Measurements from ENCODE around the gene TNNT1.
A peak's percentile ranks its signal among the peaks of the same experiment; 100 is the strongest.
"Not testable (repeated sequence)": the region's sequence is repeated elsewhere in the genome, so short reads cannot be mapped to it uniquely, and the experiment has no call there.

The TNNT1 gene

DNA sequence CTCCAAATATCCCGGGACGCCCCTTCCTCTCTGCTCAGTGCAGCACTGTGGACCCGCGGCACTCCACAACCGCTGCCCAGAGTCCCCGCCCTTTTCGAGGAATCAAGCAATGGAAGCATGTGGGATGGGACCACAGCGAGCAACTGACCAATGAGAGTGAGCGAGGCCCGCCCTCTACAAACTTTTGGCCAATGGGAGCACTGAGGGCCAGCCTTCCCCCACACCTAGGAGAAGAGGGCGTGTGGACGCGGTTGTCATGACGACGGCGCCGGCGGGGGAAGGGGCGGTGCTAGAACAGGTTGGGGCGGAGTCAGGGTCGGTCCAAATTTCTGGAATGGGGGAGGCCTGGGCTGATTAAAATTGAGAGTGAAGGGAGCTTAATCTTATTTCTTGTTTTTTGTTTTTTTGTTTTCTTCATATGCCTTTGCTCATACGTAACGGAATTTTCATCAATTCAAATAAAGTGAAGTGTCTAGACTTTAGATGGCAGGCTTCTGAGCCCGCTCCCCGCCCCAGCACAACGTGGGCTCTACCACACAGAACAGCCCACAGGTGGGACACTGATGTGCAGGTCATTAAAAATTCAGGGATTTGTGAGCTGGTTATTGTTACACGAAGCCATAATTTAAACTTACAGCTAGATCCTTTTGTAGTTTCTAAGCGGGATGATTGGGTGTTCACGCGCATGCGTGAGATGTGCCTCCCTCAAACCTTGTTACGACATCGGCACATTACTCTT is 17.7 kb upstream of the TNNT1 start, which contains the start of gene DNAAF3:
Gene DNAAF3 (minus strand): TSS at position 84 of the 739 bp plus-strand sequence. CDS start 200 bp downstream, outside the sequence.
- peak; percentile 83 for DNase-seq

DNA sequence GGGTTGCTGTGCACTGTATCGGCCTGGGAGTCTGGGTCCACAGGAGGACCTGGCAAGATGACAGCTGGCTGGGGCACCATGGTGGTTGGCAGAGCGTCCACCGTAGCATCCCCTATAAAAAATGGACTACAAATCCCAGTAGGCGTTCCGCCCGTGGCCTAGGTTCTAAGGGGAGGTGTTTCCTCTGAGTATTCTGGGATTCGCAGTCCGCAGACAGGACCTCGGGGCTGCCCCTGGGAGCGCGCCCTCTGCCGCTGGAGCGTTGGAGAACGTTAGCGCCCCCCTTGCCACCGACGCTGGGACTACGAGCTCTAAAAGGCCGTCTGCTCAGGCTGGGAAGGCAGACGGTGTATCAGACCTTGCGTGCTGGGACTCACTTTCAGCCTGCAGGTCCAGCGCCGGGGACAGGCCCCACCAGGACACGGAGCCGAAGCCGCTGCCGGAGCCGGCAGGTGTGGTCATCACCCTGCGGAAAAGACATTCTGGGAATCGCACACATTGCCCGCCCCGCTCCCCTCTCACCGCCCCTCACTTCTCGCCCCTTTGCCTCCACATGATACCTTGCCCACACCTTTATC is 17.0 kb upstream of the TNNT1 start:
- DNase-seq, result peak; percentile 63

DNA sequence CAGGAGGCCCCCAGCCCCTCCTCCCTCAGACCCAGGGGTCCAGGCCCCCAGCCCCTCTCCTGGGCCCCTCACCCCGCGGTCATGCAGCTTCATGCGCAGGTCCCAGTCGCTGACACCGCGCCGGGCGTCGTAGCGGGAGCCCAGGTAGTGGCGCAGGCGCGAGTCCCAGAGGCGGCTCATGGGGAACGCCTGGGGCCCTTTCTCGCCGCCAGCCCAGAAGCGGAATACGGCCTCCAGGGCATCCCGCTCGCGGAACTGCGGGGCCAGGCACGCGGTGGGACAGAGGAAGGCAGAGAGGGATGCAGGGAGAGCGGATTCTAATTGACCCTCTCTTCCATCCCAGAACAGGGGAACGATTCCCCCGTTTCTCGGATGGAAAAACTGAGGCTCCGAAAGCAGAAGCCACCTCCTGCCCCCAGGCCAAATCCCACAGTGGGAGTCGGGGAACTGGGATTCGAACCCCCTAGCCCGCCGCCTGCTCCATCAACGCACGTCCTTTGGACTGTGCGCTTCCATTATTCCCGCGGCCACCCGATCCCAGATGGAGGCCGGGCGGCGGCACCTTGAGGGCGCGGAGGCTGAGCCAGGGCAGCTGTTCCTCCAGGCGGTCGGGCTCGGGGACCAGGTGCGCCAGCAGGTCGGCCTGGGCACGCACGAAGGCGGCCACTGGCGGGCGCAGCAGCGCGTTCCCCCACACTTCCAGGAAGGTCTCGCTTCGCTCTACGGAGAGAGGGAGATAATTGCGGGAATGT is 12.7 kb upstream of the TNNT1 start:
- no peak for DNase-seq

DNA sequence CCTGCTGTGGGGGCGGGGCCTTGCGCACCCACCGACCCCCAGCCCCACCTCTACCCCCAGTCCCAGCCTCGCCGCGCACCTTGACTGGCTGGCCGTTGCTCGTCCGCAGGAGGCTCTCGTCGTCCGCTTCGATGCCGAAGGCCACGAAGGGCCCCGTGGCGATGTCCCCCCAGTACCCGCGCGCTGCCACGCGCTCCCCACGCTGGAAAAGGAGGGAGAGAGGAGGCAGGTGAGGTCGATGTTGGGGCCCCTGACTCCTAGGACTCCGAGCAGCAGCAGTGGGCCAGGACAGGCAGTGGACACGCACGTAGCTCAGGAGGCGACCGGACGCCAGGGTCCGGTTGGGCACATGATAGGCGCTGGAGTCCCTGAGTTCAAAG is 12.0 kb upstream of the TNNT1 start:
- DNase-seq, result no peak

DNA sequence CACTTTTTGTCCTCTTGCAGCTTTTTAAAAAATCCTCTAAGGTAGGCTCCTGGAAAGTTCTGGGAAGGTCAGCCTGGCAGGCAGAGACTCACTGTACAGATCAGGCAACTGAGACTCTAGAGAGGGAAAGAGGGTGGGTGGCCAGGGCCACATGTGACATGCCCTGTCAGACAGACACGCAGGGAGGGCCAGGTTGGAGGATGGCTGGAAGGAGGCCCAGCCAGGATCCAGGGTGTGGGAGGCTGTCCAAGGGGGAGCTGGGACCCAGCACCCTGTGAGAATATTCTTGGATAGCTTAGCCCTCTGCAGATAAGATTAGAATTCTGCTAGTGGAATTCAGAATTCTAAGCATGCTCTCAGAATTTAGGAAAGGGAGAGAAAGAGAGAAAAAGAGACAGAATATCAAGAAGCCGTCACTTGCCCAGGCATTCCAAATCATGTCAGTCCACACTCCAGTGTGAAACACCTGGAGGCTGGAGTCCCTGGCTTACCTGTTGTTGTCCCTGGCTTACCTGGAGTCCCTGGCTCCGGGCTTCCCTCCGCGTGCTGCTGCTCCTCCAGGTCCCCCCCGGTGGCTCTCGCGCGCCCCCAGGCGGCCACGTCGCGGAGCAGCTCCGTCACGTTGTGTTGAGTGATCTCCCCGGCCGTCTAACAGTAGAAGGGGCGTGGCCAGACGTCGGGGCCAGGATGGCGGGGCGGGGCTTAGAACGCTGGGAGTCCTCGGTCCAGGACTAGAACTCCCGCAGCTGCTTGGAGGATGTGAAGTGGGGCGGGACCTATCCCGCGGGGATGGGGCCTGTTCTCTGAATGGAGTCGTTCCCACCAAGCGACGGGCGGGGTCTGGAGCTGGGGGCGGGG is 11.4 kb upstream of the TNNT1 start:
- peak; percentile 88 for DNase-seq

DNA sequence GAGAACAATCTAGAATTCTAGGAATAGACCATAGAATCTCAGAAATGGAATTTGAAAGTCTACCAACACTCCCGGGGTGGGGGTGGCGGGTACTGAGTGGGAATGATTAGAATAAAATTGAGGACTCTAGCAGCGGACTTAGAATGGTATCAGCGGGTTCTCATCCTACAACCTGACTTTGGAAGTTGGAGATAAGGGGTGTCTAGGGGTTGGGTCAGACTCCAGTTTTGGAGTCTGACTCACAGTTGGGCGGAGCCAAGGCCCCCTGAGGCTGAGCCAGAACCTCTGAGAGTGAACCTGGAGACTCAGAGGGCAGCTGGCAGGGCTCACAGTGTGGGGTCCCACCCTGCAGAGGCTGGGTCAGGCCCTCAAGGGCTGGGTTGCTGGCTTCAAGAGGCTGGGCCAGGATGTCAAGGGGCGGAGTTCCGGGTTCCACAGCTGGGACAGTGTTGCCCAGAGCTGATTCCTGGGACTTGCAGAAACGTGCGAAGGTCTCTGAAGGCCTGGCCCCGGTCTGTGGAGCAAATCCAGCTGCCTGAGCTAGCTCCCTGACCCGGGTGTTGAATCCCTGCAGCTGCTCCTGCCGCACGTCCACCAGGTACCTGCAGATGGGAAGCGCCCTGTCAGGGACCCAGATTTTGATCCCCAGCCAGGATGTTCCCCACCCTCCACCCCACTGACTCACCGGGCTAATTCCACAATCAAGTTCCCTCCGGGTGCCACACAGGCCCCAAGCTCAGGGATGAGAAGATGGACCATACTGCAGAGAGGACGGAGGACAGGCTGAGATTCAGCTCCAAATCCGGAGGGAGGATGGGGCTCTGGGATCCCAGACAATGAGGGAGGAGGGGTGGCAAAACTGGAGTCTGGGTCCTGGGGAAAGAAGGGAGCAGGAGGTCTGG is 10.1 kb upstream of the TNNT1 start:
- DNase-seq, result no peak

DNA sequence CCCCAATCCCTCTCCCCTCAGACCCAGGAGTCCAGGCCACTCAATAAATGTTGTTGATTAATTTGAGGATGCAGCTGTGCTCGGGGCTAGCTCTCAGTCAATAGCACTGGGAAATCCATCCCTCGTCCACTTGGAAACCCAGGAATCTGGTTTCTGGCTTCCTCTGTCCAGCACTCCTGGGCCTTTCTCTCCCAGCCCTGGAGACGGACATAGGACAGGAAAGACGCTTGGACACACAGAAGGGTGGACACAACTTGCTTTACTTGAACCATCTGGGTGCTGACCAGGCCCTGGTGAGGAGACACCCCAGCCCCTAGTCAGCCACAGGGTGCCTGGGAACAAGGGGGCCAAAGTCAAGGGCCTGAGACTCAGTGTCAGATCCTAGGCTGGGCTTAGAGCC is 9.4 kb upstream of the TNNT1 start:
- no peak for DNase-seq

DNA sequence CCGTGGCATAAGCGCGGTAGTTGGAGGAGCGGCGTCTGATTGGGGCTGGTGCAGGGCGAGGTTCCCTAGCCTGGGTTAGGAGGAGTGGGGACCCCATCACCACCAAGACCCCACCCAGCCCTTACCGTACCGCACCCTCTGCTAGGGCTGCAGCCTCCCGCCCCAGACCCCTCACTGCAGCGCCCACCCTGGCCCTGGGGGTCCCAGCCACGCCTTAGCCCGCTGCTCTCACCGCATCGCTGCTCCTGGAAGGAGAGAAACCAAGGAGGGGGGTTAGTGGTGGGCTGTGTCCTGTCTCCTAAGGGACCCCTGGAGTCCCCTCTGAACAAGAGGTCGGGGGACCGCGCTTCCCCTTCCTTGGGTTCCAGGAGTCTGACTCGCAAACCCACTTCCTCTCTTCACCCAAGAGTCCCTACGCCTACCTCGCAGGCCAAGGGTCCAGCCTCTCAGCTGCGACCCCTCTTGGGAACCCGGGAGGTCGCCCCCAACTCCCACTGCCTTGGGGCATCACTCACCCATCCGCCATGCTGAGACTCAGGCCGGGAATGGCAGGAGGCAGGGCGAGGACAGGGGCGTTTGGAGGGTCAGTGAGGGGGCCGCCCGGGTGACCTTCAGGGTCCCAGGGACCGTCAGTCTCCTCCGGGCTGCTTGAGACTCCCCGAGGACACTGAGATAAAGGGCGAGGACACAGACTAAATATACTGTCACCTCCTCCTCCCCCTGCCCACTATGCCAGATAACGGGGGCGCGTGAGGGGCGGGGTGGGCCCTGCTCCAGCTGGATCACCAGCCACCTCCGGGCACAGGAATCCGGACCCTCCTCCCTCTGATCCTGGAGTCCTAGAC is 8.3 kb upstream of the TNNT1 start, which contains the start of gene TNNI3:
Gene TNNI3 (minus strand): TSS at position 669 of the 845 bp plus-strand sequence. CDS start 143 bp downstream, at position 526.
- no peak for DNase-seq

DNA sequence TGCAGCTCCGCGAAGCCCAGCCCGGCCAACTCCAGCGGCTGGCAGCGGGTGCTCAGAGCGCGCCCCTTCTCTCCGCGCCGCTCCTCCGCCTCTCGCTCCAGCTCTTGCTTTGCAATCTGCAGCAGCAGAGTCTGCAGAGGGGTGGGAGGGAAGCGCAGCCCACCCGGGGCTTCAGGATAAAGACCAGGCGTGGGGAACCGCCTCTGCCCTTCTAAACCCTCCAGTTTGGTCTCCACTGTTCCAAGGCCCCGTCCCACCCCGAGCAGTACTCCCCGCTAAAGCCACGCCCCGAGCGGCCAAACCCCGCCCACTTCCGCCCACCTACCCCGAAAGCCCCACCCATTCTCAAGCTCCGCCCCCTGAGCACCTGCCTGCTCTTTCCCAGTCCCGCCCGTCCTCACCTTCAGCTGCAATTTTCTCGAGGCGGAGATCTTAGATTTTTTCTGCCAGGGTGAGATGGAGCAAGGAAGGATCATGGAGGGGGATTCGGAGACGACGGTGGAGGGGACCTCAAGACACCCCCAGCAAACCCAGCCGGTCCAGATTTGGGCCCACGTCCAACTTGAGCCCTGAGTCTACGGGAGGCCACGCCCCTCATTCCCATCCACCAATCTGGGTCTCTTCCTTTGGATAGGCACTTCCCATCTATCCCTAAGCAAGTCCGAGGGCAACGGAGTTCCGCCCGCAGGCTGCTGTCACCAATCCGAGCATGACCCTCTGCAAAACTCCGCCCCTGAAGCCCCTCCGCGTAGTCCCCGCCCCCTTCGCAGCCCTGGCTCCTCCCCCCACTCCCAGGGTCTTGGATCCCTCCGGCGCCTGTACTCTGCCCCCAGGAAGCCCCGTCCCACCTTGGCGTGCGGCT is 7.4 kb upstream of the TNNT1 start:
- DNase-seq, result peak; percentile 44

DNA sequence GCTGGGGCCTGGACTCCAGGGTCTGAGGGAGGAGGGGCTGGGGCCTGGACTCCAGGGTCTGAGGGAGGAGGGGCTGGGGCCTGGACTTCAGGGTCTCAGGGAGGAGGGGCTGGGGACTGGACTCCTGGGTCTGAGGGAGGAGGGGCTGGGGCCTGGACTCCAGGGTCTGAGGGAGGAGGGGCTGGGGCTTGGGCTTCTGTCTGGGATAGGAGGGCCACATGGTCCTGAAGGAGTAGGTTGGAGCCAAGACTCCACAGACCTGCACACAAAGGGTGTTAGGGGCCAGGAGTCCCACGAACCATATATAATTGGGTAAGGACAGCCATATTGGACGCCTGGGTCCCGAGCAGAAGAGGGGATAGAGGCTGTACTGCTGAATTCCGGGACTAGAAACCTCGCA is 6.8 kb upstream of the TNNT1 start:
- DNase-seq, result not testable (repeated sequence)

DNA sequence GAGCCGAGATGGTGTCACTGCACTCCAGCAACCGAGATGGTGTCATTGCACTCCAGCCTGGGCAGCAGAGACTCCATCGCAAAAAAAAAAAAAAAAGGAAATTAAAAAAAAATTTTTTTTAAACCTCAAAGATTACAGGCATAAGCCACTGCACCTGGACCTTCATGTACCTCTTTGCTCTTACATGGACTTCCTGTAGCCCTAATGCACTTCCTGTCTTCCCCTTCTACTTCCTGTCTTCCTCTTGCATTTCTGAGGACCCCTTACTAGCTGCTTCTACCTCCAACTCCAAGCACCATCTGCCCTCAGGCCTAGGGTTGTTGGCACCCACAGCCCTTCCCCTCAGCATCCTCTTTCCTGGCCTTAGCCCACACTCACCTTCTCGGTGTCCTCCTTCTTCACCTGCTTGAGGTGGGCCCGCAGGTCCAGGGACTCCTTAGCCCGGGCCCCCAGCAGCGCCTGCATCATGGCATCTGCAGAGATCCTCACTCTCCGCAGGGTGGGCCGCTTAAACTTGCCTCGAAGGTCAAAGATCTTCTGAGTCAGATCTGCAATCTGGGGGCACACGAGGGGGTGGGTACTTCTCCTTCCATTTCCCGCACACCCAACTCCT is 4.8 kb upstream of the TNNT1 start:
- no peak for DNase-seq

DNA sequence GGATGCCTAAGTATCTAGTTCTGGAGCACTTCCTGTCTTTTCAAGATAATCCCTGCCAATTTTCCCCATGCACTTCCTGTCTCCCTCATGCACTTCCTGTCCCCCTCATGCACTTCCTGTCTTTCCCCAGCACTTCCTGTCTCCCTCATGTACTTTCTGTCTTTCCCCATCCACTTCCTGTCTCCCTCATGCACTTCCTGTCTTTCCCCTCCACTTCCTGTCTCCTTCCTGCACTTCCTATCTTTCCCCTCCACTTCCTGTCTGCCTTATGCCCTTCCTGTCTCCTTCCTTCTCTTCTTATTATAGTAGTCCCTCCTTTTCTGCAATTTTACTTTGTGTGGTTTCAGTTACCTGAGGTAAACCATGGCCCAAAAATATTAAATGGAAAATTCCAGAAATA is 3.0 kb upstream of the TNNT1 start:
- DNase-seq, result no peak

DNA sequence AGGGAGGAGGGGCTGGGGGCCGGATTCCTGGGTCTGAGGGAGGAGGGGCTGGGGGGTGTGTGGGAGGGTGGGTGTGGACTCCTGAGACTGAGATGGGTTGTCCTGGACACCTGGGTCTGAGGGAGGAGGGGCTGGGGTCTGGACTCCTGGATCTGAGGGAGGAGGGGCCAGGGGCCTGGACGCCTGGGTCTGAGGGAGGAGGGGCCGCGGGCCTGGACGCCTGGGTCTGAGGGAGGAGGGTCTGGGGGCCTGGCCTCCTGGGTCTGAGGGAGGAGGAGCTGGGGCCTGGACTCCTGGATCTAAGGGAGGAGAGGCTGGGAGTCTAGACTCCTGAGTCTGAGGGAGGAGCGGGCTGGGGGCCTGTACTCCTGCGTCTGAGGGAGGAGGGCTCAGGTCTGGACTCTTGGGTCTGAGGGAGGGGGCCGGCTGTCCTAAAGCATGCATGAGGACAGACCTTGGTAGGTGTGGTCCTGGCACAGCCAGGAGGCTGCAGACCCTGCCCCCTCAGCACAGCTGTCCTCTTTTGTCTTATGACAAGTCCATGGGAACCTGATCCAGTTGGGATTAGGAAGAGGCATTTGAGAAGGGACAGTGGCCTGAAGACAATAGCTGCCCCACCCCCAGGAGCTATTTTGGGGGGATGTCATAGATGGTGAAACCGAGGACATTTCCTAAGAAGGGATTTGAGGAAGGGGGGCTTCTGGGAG is 1.3 kb downstream of the TNNT1 start:
- DNase-seq, result no peak

DNA sequence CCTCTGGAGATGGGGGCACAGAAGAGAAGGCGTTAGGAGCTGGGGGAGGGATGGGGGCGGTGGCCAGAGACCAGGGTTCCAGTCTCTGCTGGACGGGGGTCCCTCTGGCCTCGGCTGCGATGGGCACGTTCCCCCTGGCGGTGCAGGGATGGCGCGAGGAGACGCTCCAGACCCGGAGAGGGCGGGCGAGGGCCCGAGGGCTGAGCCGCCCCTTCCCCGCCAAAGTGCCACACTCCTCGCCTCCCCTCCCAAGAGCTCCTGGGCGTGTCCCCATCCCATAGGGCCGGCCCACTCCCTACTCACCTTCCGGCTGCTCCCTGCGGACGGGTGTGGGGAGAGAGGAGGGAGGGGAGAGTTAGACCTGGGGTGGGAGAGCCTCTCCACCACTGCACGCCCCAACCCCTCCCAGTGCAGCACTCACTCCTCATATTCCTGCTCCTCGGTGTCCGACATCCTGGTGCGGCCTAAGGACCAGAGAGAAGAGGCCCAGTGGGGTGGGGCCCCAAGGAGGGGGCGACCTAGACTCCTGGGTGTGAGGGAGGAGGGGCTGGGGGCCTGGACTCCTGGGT is 2.2 kb downstream of the TNNT1 start:
- DNase-seq, result no peak

DNA sequence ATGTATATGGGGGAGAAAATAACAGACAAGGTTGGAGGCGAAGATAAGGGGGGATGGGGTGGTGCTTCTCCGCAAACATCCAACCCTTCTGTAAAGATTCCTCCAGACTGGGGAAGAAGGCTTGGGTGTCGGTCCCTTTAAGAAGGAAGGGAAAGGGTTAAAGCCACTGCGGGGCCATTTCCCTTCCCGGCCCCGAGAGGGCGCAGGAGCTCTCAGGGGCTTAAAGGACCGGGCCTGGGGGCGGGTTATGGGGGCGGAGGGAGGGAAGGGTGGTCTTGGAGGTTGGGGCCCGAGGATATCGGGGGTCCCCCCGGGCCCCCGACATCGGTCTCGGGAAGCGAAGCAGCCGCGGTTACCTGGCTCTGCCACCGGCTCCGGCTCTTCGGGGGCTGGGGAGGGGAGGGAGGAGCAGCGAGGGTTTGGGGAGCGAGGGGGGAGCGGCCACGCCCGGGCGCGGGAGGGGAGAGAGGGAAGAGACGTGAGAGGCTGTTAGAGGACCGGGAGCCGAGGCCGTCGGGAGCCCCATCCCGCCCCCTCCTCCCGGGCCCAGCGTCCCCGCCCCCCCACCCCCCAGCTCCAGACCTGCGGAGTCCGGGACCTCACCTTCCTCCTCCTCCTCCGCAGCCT is 2.8 kb downstream of the TNNT1 start:
- peak; percentile 14 for DNase-seq

DNA sequence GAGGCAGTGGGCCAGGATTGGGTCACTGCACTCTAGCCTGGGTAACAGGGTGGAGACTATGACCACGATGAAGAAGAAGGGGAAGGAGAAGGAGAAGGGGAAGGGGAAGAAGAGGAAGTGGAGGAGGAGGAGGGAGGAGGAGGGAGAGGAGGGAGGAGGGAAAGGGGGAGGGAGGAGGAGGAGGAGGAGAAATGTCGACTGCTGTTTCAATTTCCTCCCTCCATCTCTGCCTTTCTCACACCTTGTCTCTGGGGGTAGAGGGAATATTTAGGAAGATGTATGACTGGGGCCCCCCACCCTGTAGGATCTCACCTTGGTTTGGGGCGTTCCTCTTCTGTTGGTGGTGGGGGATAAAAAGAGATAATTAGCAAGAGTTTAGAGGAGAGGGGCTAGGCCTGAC is 3.8 kb downstream of the TNNT1 start:
- no peak for DNase-seq

DNA sequence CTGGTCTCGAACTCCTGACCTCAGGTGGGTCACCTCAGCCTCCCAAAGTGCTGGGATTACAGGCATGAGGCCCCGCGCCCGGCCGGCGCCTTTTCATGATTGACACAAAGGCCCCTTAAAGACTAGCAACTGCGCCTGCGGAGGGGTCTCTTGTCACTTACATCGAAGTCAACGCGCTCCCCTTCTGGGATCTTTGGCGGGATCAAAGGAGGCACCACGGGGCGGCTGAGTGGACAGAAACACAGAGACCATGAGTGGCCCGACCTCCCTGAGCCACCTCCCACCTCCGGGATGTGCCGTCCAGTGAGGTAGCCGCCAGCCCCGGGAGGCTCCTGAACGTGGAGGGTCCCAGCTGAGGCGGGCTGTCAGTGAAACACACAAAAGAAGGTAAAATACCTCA is 7.3 kb downstream of the TNNT1 start:
- DNase-seq, result no peak

DNA sequence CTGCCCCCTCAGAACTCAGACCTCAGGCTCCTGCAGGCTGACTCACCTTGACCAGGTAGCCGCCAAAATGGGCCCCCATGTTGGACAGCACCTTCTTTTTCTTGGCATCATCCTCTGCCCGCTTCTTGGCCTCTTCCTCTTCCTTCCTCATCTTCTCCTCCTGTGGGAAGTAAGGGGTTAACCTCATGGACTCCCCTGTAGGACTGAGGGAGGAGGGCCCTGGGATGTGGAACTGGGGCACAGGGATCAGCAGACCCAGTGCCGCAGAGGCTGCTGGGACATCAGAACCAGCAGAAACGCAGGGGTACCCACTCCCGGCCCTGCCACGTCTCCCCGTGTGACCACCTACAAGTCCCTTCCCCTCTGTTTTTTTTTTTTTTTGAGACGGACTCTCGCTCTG is 11.1 kb downstream of the TNNT1 start:
- no peak for DNase-seq

Data from CD4-positive, alpha-beta T cell treated with Interleukin-17A for 1 hour (primary cell).